ENCODE results near the gene KIAA1958.

- no peak for TF ChIP-seq CTCF (IDR thresholded peaks at IDR 0.05 in 2 of 3, conservative IDR thresholded peaks at IDR 0.05 in 1 of 3; ENCODE audit: borderline replicate concordance in 1 of 3, insufficient read depth in 1 of 3, low read depth in 2 of 3, low read length in 2 of 3)
- TF ChIP-seq POLR2AphosphoS5 (IDR thresholded peaks at IDR 0.05; ENCODE audit: low read depth, low read length): no peak
- no peak for TF ChIP-seq REST (IDR thresholded peaks at IDR 0.05; ENCODE audit: low read depth)
- TF ChIP-seq SP1 (IDR thresholded peaks at IDR 0.05; ENCODE audit: low read depth): no peak
- TF ChIP-seq EGR1 (IDR thresholded peaks at IDR 0.05; ENCODE audit: low read depth): no peak
- TF ChIP-seq EZH2 (IDR thresholded peaks at IDR 0.05): no peak
- no peak for TF ChIP-seq POLR2A (IDR thresholded peaks at IDR 0.05; ENCODE audit: borderline replicate concordance, extremely low read depth, insufficient read depth, insufficient read length)
These were observed 143.3 kb downstream of the KIAA1958 start for GRCh38 chr9:112629671-112630485.

All from HCT116 (cell line).